ENCODE results near the gene CRYGC.

GRCh38 chr2:208122248-208122647 is 7.4 kb downstream of the CRYGC start:
- TF ChIP-seq CTCF (IDR thresholded peaks at IDR 0.05): no peak
- TF ChIP-seq POLR2A (IDR thresholded peaks at IDR 0.05): no peak

Data from testis (tissue), 2 donors.